HG03103 (cell line): Measurements from ENCODE around the gene SPHK2.
"Not testable (repeated sequence)": the region's sequence is repeated elsewhere in the genome, so short reads cannot be mapped to it uniquely, and the experiment has no call there.

Source experiments
- ATAC-seq: cut with Tn5 transposase; IDR thresholded peaks from one replicate; pipeline ENCODE4 v1.9.1; 2021; ENCODE audit warnings: low read depth; ENCODE audit not compliant: unreplicated experiment

Gene SPHK2

DNA sequence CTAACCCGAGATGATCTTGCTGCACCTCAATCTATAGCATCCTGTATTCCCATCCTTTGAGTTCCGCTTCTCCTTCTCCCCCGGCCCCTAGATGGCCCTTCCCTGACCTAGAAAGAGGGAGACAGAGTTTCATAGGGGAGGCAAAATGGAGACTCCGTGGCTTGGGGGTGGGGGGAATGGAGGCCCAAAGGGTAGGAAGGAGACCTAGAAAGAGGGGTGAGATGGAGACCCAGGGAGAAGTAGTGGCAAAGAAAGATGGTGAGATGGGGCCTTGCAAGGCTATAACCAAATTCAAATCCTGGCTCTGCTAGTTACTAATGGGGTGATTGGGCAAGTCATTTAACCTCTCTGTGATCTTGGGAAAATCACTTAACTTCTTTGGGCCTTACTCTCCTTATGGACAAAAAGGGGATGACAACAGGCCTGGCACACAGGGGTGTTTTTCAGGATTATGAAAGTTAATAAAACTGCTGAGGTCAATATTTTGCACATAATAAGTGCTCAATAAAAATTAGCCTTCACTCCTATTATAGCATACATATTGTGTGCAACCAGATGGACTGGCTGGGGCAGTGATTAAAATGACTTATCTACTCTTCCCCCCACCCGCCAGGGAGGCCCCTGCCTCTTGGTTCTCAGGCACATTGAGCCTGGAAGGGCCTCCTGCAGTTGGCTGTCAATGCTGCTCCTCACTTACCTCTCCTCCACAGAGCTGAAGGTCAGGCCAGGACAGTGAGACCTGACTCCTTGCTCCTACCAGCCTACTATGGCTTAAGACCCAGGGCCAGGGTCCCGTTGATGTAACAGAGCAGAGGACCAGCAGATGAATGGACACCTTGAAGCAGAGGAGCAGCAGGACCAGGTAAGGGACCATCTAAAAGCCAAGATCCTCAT is 633 bp downstream of the SPHK2 start:
- no peak for ATAC-seq

DNA sequence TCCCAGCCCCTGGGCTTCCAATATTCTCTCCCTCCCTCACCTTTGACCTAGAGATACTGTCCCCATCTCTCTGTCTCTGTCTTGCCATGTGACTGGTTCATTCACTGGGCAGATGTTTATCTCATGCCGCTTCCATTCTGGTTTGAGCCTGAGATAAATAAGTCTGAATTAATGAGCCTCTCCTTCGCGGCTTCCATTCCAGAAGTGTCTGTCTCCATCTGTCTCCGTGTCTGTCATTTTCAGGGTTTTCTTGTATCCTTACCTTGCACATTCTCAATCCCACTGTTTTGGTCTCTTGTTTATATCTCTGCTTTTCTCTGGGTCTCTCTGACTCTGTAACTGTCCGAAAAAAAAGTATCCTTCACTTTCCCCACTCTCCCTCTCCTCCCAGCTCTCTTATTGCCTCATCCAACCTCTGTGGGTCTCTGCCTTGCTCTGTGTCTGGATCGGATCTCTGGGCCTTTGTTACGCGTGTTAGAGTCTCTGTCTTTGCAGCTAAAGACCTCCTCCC is 4.3 kb downstream of the SPHK2 start:
- no peak for ATAC-seq

DNA sequence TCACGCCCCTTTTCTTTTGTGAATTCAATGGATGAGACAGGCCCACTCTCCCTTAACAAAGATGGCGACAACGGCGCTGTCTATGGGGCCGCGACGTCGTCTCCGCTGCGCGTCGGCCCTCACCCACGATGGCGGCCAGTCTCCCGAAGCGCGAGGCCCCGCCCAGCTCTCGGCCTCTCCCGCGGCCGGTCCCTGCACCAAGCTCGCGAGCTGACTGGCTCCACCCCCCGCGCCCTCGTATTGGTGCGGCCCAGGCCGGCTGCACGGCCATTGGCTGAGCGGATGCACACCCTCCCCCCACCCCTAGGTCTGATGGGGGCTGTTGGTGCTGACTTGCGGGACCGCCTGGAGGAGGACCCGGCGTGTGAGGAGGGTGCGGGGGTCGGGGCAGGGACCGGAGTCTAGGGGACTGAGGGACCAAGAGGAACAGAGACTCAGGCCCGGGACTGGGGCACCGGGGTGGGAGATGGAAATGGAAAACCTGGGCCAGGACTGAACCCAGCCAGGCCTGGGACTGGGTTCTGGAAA is 4.8 kb downstream of the SPHK2 start:
- ATAC-seq, result peak; percentile 69

DNA sequence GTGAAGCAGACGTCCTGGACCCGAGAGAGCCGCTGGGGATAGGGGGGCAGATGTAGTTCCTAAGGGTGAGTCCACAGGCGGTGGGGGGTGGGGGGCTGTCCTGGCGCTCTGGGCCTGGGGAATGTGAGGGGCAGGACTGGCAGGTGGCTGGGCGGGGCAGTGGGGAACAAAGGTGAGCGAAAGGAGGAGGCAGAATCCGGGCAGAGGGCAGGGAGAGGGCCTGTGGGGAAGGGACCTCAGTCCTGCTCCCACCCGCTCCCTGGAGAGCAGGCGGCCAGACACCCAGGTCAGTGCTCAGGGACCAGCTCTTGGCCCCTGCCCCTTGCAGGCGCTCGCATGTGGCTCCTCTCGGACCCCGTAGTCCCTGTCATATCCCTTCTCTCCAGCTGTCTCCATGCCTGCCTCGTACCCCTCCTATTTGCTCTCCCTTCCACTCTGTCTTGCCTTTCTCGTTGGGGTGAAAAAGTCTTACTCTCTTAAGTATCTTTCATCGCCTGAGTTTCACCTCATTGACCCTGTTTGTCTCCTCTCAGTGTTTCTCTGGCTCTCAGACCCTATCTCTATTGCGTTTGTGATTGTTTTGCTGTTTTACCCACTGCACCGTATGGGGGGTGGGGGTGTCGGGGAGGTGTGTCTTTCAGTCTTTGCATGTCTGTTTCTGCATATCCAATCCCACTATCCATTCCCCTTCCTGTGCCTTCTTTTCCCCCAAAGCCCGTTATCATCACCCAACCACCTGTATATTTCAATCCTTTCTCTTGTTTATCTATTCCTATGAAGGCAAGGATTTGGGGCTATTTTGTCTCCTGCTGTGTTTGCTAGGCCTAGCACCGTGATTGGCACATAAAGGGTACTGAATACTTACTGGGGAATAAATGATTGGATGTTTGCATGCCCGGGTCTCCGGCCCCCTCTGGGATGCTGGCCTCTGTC is 5.8 kb downstream of the SPHK2 start:
- ATAC-seq, result no peak

DNA sequence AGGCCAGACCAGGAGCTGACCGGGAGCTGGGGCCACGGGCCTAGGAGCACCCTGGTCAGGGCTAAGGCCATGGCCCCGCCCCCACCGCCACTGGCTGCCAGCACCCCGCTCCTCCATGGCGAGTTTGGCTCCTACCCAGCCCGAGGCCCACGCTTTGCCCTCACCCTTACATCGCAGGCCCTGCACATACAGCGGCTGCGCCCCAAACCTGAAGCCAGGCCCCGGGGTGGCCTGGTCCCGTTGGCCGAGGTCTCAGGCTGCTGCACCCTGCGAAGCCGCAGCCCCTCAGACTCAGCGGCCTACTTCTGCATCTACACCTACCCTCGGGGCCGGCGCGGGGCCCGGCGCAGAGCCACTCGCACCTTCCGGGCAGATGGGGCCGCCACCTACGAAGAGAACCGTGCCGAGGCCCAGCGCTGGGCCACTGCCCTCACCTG is 6.6 kb downstream of the SPHK2 start:
- ATAC-seq, result no peak

DNA sequence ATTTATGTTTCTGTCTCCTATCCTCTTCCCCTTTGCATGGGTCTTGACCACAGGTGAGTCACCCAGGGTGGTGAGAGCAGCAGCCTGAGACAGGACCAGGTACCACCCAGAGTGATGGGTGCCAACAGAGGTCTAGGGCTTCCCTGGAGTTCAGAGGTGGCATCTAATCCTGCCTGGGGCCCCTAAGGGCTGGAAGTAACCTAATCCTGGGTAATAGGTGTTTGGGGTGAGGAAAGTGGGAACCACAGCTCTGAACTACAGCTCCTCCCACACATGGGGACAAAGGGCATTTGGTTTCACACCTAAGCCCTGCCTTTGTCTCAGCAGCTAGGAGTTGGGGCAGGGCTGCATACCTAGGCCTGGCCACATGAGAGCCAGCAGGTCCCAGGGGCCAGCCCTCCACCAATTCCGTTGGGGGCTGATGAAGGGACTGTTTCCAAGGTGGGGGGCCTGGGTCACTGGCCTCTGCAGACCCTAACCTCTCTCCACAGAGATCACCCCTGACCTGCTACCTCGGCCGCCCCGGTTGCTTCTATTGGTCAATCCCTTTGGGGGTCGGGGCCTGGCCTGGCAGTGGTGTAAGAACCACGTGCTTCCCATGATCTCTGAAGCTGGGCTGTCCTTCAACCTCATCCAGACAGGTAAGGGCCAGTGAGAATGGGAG is 8.0 kb downstream of the SPHK2 start:
- no peak for ATAC-seq

DNA sequence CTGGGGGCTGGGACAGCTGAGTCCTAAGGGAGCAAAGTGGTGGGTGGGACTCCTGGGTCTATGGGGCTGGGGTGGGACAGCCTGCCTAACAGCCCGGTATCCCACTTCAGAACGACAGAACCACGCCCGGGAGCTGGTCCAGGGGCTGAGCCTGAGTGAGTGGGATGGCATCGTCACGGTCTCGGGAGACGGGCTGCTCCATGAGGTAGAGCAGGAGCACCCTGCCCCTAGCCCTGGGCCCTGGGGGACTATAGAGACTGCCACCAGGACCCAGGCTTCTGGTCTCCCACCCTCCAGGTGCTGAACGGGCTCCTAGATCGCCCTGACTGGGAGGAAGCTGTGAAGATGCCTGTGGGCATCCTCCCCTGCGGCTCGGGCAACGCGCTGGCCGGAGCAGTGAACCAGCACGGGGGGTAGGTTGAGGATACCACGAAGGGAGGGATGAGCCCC is 8.6 kb downstream of the SPHK2 start:
- ATAC-seq, result no peak

DNA sequence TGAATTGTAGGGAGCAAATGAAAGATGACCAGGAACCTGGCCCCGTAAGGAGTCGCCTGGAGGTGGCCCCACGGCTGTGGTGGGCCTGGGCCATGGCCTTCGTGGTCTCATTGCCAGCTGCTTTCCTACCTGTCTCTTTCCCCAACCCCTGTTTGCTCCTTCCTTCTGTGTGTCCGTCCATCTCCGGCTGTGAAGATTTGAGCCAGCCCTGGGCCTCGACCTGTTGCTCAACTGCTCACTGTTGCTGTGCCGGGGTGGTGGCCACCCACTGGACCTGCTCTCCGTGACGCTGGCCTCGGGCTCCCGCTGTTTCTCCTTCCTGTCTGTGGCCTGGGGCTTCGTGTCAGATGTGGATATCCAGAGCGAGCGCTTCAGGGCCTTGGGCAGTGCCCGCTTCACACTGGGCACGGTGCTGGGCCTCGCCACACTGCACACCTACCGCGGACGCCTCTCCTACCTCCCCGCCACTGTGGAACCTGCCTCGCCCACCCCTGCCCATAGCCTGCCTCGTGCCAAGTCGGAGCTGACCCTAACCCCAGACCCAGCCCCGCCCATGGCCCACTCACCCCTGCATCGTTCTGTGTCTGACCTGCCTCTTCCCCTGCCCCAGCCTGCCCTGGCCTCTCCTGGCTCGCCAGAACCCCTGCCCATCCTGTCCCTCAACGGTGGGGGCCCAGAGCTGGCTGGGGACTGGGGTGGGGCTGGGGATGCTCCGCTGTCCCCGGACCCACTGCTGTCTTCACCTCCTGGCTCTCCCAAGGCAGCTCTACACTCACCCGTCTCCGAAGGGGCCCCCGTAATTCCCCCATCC is 9.4 kb downstream of the SPHK2 start:
- no peak for ATAC-seq

DNA sequence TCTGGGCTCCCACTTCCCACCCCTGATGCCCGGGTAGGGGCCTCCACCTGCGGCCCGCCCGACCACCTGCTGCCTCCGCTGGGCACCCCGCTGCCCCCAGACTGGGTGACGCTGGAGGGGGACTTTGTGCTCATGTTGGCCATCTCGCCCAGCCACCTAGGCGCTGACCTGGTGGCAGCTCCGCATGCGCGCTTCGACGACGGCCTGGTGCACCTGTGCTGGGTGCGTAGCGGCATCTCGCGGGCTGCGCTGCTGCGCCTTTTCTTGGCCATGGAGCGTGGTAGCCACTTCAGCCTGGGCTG is 9.9 kb downstream of the SPHK2 start:
- no peak for ATAC-seq

DNA sequence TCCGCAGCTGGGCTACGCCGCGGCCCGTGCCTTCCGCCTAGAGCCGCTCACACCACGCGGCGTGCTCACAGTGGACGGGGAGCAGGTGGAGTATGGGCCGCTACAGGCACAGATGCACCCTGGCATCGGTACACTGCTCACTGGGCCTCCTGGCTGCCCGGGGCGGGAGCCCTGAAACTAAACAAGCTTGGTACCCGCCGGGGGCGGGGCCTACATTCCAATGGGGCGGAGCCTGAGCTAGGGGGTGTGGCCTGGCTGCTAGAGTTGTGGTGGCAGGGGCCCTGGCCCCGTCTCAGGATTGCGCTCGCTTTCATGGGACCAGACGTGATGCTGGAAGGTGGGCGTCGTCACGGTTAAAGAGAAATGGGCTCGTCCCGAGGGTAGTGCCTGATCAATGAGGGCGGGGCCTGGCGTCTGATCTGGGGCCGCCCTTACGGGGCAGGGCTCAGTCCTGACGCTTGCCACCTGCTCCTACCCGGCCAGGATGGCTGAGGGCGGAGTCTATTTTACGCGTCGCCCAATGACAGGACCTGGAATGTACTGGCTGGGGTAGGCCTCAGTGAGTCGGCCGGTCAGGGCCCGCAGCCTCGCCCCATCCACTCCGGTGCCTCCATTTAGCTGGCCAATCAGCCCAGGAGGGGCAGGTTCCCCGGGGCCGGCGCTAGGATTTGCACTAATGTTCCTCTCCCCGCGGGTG is 10.4 kb downstream of the SPHK2 start:
- ATAC-seq, result no peak

DNA sequence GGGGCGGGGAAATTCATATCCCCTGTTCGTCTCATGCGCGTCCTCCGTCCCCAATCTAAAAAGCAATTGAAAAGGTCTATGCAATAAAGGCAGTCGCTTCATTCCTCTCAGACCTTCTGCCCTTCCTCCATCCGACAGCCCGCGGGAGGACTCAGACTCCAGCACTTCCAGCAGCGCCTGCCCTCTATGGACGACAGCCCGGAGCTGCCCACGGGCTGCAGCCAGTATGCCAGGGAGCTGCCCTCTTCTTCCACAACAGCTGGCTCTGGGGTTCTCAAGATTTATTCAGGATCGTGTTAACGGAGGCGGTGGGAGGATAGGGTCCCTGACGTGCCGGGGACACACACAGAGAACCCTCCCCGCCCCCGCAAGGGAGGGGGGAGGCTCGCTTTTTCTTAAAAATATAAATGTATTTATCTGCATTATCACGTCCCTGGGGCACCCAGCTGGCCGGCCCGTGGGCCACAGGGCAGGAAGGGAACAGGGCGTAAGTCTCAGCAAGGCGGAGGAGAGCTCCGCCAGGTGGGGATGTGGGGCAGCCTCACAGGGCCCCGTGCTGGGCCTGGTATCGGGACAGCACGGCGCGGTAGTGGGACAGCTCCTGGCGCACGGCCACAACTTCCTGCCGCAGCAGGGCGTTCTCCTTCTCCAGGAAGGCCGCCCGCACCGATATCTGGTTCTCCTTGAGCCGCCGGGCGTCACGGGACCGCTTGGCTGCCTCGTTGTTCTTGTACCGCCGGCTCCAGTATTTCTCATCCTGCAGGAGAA is 11.2 kb downstream of the SPHK2 start:
- no peak for ATAC-seq

DNA sequence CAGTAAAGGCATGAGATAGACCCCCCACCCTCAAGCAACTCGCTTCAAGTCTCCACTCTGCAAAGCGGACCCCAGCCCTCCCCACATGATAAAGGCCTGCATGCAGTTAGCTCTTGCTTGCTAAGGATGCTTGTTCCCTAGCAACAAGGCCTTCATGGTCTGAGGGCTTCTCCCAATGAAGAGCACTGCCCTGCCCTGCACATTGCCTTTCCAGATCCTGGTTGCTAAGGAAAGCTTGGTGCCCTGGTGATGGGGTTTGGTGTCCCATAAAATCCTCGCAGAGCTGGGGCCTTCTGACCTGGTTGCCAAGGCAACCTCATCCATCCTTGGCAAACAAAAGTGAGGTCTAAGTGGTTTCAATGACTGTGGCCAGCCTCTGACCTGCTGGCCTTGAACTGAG is 11.9 kb downstream of the SPHK2 start:
- ATAC-seq, result no peak

DNA sequence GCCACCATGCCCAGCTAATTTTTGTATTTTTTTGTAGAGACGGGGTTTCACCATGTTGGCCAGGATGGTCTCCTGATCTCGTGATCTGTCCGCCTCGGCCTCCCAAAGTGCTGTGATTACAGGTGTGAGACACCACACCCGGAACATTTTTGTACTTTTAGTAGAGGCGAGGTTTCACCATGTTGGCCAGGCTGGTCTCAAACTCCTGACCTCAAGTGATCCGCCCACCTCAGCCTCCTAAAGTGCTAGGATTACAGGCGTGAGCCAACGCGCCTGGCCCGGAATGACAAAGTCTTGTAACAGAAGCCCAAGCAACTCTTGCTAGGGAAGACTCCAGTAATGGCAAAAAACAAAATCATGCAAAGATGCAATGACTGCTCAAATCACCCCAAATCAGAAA is 13.0 kb downstream of the SPHK2 start:
- not testable (repeated sequence) for ATAC-seq

DNA sequence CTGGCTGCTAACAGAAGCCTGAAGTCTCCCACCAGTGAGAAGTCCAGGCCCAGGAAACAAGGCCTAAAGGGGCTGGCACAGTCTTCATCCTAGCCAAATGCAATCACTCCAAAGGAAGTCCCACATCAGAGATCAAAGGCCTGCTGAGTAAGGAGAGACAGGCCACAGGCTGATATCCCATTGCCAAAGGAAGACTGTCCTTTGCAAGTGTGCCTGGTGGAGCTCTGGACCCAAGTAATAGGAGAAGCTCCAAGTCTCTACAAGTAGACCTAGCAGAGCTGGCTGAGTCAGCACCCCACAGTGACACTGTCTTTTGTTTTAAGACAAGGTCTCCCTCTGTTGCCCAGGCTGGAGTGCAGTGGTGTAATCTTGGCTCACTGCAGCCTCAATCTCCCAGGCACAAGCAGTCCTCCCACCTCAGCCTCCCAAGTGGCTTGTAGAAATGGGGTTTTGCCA is 13.4 kb downstream of the SPHK2 start:
- no peak for ATAC-seq

DNA sequence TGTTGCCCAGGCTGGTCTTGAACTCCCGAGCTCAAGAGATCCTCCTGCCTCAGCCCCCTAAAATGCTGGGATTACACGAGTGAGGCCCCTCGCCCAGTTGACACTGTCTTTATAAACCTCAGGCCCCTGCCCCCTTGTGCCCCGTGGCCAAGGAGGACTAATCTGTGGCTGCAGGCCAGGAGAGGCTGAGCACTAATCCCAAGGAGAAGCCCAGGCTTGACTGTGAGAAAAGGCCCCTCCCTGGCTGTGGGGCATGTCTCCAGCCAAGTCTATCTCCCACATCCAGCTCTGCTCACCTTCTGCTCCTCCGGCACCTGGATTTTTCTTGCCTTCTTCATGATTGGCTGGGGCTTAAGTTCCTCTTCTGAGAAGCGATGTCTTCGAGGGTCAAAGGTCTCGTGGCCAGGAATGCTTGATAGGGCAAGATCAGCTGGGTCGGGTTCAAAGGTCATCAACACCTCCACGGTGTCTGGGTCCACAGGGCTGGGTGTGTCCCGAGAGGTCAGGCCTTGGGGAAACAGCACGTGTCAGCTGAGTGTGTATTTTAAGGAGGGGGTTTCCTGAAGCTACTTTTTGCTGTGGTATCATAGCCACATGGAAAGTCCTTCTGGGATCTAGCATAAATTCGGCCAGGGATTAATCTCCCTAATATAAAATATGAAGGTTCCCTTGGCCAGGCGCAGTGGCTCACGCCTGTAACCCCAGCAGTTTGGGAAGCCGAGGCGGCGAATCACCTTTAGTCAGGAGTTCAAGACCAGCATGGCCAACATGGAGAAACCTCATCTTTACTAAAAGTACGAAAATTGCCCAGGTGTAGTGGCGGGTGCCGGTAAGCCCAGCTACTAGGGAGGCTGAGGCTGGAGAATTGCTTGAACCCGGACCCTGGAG is 14.1 kb downstream of the SPHK2 start:
- ATAC-seq, result no peak

DNA sequence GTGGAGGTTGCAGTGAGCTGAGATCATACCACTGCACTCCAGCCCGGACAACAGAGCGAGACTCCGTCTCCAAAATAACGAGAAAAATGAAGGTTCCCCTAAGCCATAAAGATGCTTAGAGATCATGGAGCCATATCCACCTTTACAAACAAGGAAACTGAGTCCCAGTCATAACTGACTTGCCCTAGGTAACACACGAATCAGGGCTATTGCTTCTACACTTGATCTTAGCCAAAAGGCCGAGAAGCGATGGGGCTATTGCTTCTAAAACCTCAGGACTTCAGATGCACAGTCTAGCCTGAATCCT is 14.7 kb downstream of the SPHK2 start:
- no peak for ATAC-seq

DNA sequence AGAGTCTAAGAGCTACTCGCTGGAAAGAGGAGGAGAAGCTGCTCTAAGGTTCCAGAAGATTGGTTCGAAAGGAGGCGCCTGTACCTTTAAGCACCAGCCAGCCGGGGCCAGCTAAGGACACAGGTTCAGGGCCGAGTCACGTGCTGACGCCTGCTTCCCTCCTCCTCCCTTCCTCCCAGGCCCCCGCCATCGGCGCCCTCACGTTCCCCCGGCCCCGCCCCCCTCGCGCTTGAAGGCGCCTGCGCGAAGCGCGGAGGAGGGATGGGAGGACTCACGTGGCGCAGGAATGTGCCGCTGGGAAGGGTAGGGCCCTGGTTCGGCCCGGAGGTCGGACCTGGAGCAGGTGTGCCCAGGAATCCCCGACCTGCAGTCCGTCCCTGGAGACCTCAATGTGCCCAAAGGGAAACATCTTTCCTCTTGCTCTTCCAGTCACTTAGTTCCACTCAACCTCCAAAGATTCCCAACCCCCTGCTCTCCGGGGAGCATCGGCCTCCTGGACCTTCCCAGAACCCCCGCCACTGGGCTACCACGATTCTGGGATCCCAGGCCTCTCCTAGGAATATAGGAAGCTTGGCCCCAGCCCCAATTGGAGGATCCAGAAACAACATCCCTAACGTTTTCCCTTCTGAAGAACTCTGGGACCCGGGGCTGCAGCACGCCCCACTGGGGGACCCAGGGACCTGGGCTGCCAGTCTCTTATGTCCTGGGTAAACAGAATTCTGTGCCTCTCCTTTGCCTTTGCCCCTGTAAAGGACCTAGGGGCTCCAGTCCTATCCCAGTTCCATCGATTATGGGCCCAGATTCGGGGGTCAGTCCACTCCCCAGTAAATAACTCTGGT is 15.3 kb downstream of the SPHK2 start:
- peak; percentile 27 for ATAC-seq
